Muscle of leg (tissue), 11 donors: ENCODE results near the gene DST. TPM values are rescaled to one million over a fixed set of nuclear protein-coding genes. Genes with fewer than 3 reads are reported as not detected.
"Not testable (repeated sequence)": the region's sequence is repeated elsewhere in the genome, so short reads cannot be mapped to it uniquely, and the experiment has no call there.

Experiments
- DNase-seq: peaks from one replicate; pipeline ENCODE4 v3.0.0; 2013
- H3K27ac ChIP-seq: one replicate; pipeline ENCODE4 v1.5.1; 2013; ENCODE audit warnings: mild to moderate bottlenecking, low read length, control low read depth
- H3K27me3 ChIP-seq: one replicate; pipeline ENCODE4 v1.6.1; 2013; ENCODE audit warnings: low read length; ENCODE audit not compliant: control insufficient read depth, insufficient read depth
- H3K36me3 ChIP-seq: one replicate; pipeline ENCODE4 v1.6.1; 2013; ENCODE audit warnings: low read length; ENCODE audit not compliant: control insufficient read depth, insufficient read depth
- H3K4me1 ChIP-seq: one replicate; pipeline ENCODE4 v1.6.1; 2013; ENCODE audit warnings: low read length; ENCODE audit not compliant: control insufficient read depth, insufficient read depth
- H3K4me3 ChIP-seq: one replicate; pipeline ENCODE4 v1.5.1; 2013; ENCODE audit warnings: low read length, control low read depth
- H3K9me3 ChIP-seq: replicated peaks from 2 replicates; pipeline ENCODE4 v1.6.1; 2013; ENCODE audit warnings: low read depth, low read length; ENCODE audit not compliant: control insufficient read depth
- WGBS: methylation state at CpG from one replicate; pipeline ENCODE4 v1.1.5; 2013; ENCODE audit warnings: missing lambda C conversion rate; ENCODE audit not compliant: insufficient coverage; 5-methylcytosine and 5-hydroxymethylcytosine counted together
- polyA plus RNA-seq, 8 donors: library from polyadenylated mRNA; unstranded; fragments of 120-200 nt; gene quantifications; one replicate each; pipeline versions ENCODE4 v1.2.1 to v1.2.3, GENCODE V29; 2013; ENCODE audit warnings: inconsistent platforms in 1 of 8, low replicate concordance in 1 of 8; ENCODE audit not compliant: insufficient read length in 8 of 8, insufficient read depth in 1 of 8
- total RNA-seq: library from RNA; stranded (reverse); fragments of 120-200 nt; gene quantifications from one replicate; pipeline ENCODE4 v1.2.4, GENCODE V29; 2013

The DST gene
- total and polyA plus RNA-seq, 9 donors: 154 to 219 (median 179) TPM

DNA sequence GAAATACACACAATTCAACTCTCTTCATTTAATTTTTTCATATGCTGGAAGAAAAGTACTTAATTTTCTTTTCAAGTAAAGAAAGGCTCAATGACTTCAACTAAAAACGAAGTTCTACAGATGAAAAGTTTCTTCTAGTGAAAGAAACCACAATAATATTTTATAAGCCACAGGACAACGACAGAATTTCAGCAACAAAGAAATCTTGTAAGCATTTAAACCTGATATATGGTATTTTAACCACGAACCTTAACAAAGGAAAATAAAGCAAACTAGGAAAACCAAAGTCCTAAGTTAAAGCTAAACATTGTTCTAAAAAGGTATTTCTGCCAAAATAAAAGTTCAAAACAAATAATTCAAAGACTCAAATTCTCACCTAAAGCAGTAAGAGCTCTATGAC is 24.6 kb upstream of the DST start:
- WGBS: no CpG with 5 or more reads among the region's 3 CpGs
- Histone ChIP-seq H3K27ac (no peak overlapping the region), H3K4me1 (peaks cover 12% of the 10 kb centered on the region)

GRCh38 chr6:56664029-56664428 is 21.3 kb upstream of the DST start:
- DNase-seq: no peak
- no peaks in the 10 kb centered on the region for H3K4me1 ChIP-seq
- H3K27ac ChIP-seq: no peak overlapping the region
- no peak overlapping the region for H3K4me3 ChIP-seq
- no peaks in the 10 kb centered on the region for H3K9me3 ChIP-seq
- WGBS: 71% methylated on average over 1 of the region's 1 CpG
- H3K36me3 ChIP-seq: no peaks in the 10 kb centered on the region
- no peaks in the 10 kb centered on the region for H3K27me3 ChIP-seq

More for the DNA sequence above, 24.6 kb upstream of the DST start:
- Histone ChIP-seq H3K4me3 (no peak overlapping the region), H3K9me3 (no peaks in the 10 kb centered on the region), H3K27me3 (no peaks in the 10 kb centered on the region), H3K36me3 (no peaks in the 10 kb centered on the region)
- no peak for DNase-seq

GRCh38 chr6:56663344-56663743 is 20.7 kb upstream of the DST start:
- Histone ChIP-seq H3K4me1 (no peaks in the 10 kb centered on the region), H3K4me3 (no peak overlapping the region), H3K27ac (no peak overlapping the region), H3K27me3 (no peaks in the 10 kb centered on the region), H3K9me3 (no peaks in the 10 kb centered on the region), H3K36me3 (no peaks in the 10 kb centered on the region)
- WGBS: 67% methylated on average over 1 of the region's 3 CpGs
- no peak for DNase-seq

DNA sequence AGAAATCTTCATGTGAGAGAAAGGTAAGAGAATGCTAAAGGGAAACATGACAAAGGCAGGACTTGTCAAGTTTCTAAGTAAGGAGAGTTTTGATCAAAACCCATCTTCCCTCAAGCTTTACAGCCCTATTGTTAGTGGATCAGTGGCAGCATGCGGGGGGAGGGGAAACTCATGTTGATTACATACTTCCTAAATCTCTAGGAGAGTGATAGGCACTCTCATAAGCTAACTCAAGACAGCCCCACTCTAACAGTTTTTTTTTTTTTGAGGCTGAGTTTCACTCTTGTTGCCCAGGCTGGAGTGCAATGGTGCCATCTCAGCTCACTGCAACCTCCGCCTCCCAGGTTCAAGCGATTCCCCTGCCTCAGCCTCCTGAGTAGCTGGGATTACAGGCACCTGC is 18.6 kb upstream of the DST start:
- not testable (repeated sequence) for H3K4me3 ChIP-seq, H3K4me1 ChIP-seq, H3K27me3 ChIP-seq, DNase-seq, H3K9me3 ChIP-seq, H3K36me3 ChIP-seq, H3K27ac ChIP-seq
- WGBS: 86% methylated on average over 2 of the region's 3 CpGs

- Histone ChIP-seq H3K4me3 (no peak overlapping the region), H3K27me3 (no peaks in the 10 kb centered on the region), H3K36me3 (no peaks in the 10 kb centered on the region), H3K9me3 (no peaks in the 10 kb centered on the region), H3K4me1 (no peaks in the 10 kb centered on the region), H3K27ac (no peak overlapping the region)
- DNase-seq: no peak
- WGBS: no CpG with 5 or more reads among the region's 3 CpGs
These were observed 17.7 kb upstream of the DST start for GRCh38 chr6:56660381-56660730.

GRCh38 chr6:56659721-56660380 is 17.2 kb upstream of the DST start:
- Histone ChIP-seq H3K36me3 (no peaks in the 10 kb centered on the region), H3K4me3 (no peak overlapping the region), H3K9me3 (no peaks in the 10 kb centered on the region), H3K4me1 (no peaks in the 10 kb centered on the region), H3K27ac (no peak overlapping the region), H3K27me3 (no peaks in the 10 kb centered on the region)
- 87% methylated on average over 1 of the region's 2 CpGs for WGBS
- no peak for DNase-seq

DNA sequence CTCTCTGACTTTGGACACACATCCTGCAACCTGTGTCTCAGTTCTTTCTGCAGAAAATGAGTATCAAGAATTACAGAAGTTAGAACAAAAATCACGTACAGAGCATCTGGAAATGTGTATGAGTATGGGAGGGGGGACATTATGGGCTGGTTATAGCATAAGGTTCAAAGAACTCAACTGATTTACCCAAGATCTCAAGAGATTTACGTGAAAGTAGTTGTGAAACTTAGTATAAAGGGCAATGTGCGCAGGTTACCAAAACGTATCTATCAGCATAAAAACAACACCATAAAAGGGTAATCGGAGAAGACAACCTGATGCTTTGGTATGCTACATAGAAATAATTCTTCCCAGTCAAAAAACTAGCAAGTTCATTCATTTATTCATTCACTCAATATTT is 15.6 kb upstream of the DST start:
- Histone ChIP-seq H3K4me3 (no peak overlapping the region), H3K27me3 (no peaks in the 10 kb centered on the region), H3K4me1 (no peaks in the 10 kb centered on the region), H3K9me3 (no peaks in the 10 kb centered on the region), H3K27ac (no peak overlapping the region), H3K36me3 (no peaks in the 10 kb centered on the region)
- DNase-seq: no peak
- no CpG with 5 or more reads among the region's 5 CpGs for WGBS

- H3K27me3 ChIP-seq: no peaks in the 10 kb centered on the region
- no peaks in the 10 kb centered on the region for H3K4me1 ChIP-seq
- no peaks in the 10 kb centered on the region for H3K36me3 ChIP-seq
- no peak overlapping the region for H3K27ac ChIP-seq
- no peak overlapping the region for H3K4me3 ChIP-seq
- no CpG with 5 or more reads among the region's 3 CpGs for WGBS
- DNase-seq: no peak
- no peaks in the 10 kb centered on the region for H3K9me3 ChIP-seq
These were observed 14.7 kb upstream of the DST start for GRCh38 chr6:56657354-56657753.

DNA sequence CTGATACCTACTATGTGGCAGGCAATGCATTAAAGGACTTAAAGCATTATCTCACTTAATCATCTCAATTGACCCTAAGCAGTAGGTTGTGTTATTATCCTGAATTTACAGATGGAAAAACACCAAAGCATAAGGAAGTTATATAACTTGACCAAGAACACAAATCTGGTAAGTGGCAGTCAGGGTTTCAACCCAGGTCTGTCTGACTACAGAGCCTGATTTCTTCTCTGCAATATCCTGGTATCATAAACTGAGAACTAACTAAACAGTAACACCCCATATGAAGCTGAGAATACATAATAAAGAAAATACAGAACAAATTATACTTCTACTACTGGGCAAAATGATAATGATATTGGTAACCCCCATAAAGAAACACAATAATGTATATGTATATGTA is 13.8 kb upstream of the DST start:
- Histone ChIP-seq H3K9me3 (no peaks in the 10 kb centered on the region), H3K27ac (no peak overlapping the region), H3K36me3 (no peaks in the 10 kb centered on the region), H3K4me1 (no peaks in the 10 kb centered on the region), H3K27me3 (no peaks in the 10 kb centered on the region), H3K4me3 (no peak overlapping the region)
- DNase-seq: no peak

DNA sequence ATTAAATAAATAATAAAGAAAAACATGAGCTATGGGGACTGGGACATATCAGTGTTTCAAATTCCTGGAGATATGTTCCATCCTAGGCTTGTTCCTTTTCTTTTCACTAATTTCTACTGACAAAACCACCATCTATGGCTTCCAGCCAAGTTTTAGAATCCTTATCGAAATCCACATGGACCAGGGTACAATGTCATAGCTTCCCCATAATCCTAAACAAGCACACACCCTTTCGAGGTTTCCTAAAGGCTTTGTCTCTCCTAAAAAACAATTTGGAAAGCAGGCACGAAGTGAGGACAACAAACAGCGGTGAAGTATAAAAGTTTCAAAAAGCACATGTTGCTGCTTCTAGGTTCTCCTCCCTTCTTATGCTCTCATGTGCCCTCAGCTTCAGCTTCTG is 13.3 kb upstream of the DST start:
- no peaks in the 10 kb centered on the region for H3K27me3 ChIP-seq
- H3K4me3 ChIP-seq: no peak overlapping the region
- H3K36me3 ChIP-seq: no peaks in the 10 kb centered on the region
- WGBS: 50% methylated on average over 1 of the region's 4 CpGs
- DNase-seq: no peak
- H3K9me3 ChIP-seq: no peaks in the 10 kb centered on the region
- H3K27ac ChIP-seq: no peak overlapping the region
- no peaks in the 10 kb centered on the region for H3K4me1 ChIP-seq

GRCh38 chr6:56655249-56655648 is 12.6 kb upstream of the DST start:
- Histone ChIP-seq H3K27ac (no peak overlapping the region), H3K4me1 (no peaks in the 10 kb centered on the region), H3K9me3 (no peaks in the 10 kb centered on the region), H3K36me3 (no peaks in the 10 kb centered on the region), H3K27me3 (no peaks in the 10 kb centered on the region), H3K4me3 (no peak overlapping the region)
- no peak for DNase-seq
- no CpG with 5 or more reads among the region's 1 CpG for WGBS
